SK-N-SH (cell line): ENCODE data around the gene SYT11. TPM values are rescaled to one million over a fixed set of nuclear protein-coding genes. Genes with fewer than 3 reads are reported as not detected.

Experiments used
- CTCF ChIA-PET: fragments of 300-600, 350-600 bp; formaldehyde crosslinking; extraction: SDS; loops from one replicate; lab custom pipeline; 2021; lab: Yijun Ruan, JAX
- POLR2A ChIA-PET: fragments of 350-600 bp; sonication (Branson Sonifier 250); formaldehyde crosslinking; extraction: SDS; loops from one replicate; lab custom pipeline; 2020; ENCODE audit warnings: antibody characterized with exemption, inconsistent platforms; lab: Yijun Ruan, JAX
- DNase-seq: peaks from one replicate; pipeline ENCODE4 v3.0.0; 2012
- H2AFZ ChIP-seq: fragments of 200-600 bp; sonication (generic); 2 replicates; pipeline ENCODE4 v1.8.1; 2016; ENCODE audit warnings: antibody characterized with exemption, mild to moderate bottlenecking, low read depth
- H3F3A ChIP-seq: fragments of 200-600 bp; sonication (generic); replicated peaks from 2 replicates; pipeline ENCODE3; 2016; ENCODE audit warnings: antibody characterized with exemption, mild to moderate bottlenecking; ENCODE audit not compliant: insufficient read depth
- H3K27ac ChIP-seq, 2 experiments: fragments of 200-500 bp in 1 of 2; fragments of 200-600 bp in 1 of 2; sonication (Bioruptor generic) in 1 of 2; sonication (generic), shearing (Covaris generic) in 1 of 2; 2 replicates each; pipeline versions ENCODE4 v1.5.1 to v1.6.1; 2014 to 2016; ENCODE audit warnings: low read depth in 2 of 2, inconsistent platforms in 1 of 2, low read length in 1 of 2, mild to moderate bottlenecking in 1 of 2, mixed read lengths in 1 of 2
- H3K27me3 ChIP-seq: fragments of 200-600 bp; sonication (generic), shearing (Covaris generic); 2 replicates; pipeline ENCODE4 v1.6.1; 2016; ENCODE audit warnings: mixed run types; ENCODE audit not compliant: insufficient read depth
- H3K36me3 ChIP-seq, 2 experiments: fragments of 200-500 bp in 1 of 2; fragments of 200-600 bp in 1 of 2; sonication (Bioruptor generic) in 1 of 2; sonication (generic) in 1 of 2; replicated peaks in 1 of 2; 2 replicates each; pipeline versions ENCODE3 to v1.5.1; 2014 to 2016; ENCODE audit warnings: low read length in 1 of 2, mild to moderate bottlenecking in 1 of 2; ENCODE audit not compliant: insufficient read depth in 2 of 2, control insufficient read depth in 1 of 2
- H3K4me1 ChIP-seq, 2 experiments: fragments of 200-500 bp in 1 of 2; fragments of 200-600 bp in 1 of 2; sonication (Bioruptor generic) in 1 of 2; sonication (generic), shearing (Covaris generic) in 1 of 2; 2 replicates each; pipeline versions ENCODE4 v1.5.1 to v1.6.1; 2014 to 2016; ENCODE audit warnings: low read depth in 1 of 2, low read length in 1 of 2, mixed run types in 1 of 2; ENCODE audit not compliant: insufficient read depth in 2 of 2, control insufficient read depth in 1 of 2
- H3K4me2 ChIP-seq: fragments of 200-600 bp; sonication (generic), shearing (Covaris generic); 2 replicates; pipeline ENCODE4 v1.6.1; 2017; ENCODE audit warnings: mixed run types
- H3K4me3 ChIP-seq, 2 experiments: fragments of 200-500 bp in 1 of 2; fragments of 200-600 bp in 1 of 2; sonication (Bioruptor generic) in 1 of 2; sonication (generic), shearing (Covaris generic) in 1 of 2; 2 replicates each; pipeline versions ENCODE4 v1.5.1 to v1.8.1; 2014 to 2016; ENCODE audit warnings: low read depth in 2 of 2, inconsistent platforms in 1 of 2, low read length in 1 of 2, mild to moderate bottlenecking in 1 of 2, mixed read lengths in 1 of 2, moderate library complexity in 1 of 2
- H3K79me2 ChIP-seq: fragments of 200-600 bp; sonication (generic); 2 replicates; pipeline ENCODE4 v1.8.1; 2017; ENCODE audit warnings: mild to moderate bottlenecking; ENCODE audit not compliant: insufficient read depth
- H3K9ac ChIP-seq: fragments of 200-600 bp; sonication (generic); 2 replicates; pipeline ENCODE4 v1.6.1; 2017; ENCODE audit warnings: mixed run types
- H3K9me2 ChIP-seq: fragments of 200-600 bp; sonication (generic); 2 replicates; pipeline ENCODE4 v1.6.1; 2017; ENCODE audit warnings: mixed run types
- H3K9me3 ChIP-seq: fragments of 200-600 bp; sonication (generic); 2 replicates; pipeline ENCODE4 v1.6.1; 2017; ENCODE audit warnings: mixed run types, mild to moderate bottlenecking, moderate library complexity
- H4K20me1 ChIP-seq: fragments of 200-600 bp; sonication (generic); 2 replicates; pipeline ENCODE4 v1.6.1; 2017; ENCODE audit warnings: mild to moderate bottlenecking, mixed run types; ENCODE audit not compliant: insufficient read depth
- FOSL2 ChIP-seq: IDR thresholded peaks from 2 replicates; pipeline ENCODE4 v1.4.0; 2012; ENCODE audit warnings: low read depth, mild to moderate bottlenecking, moderate library complexity, borderline replicate concordance
- FOXJ3 ChIP-seq: sonication (generic); formaldehyde crosslinking; IDR thresholded peaks from 2 replicates; pipeline ENCODE4 v1.5.1; 2020; ENCODE audit warnings: mild to moderate bottlenecking, missing genetic modification reagents
- FOXM1 ChIP-seq: IDR thresholded peaks from 2 replicates; pipeline ENCODE4 v1.4.0; 2012; ENCODE audit warnings: low read depth, mild to moderate bottlenecking
- IRF3 ChIP-seq: fragments of 150-350 bp; IDR thresholded peaks from 2 replicates; pipeline ENCODE4 v1.6.1; 2016; ENCODE audit warnings: mild to moderate bottlenecking, low read depth, low read length
- MEF2A ChIP-seq: IDR thresholded peaks from 2 replicates; pipeline ENCODE4 v1.4.0; 2012; ENCODE audit warnings: low read depth, borderline replicate concordance
- POLR2AphosphoS5 ChIP-seq: IDR thresholded peaks from 2 replicates; pipeline ENCODE4 v1.6.1; 2012; ENCODE audit warnings: low read depth, low read length
- RAD21 ChIP-seq: IDR thresholded peaks from 2 replicates; pipeline ENCODE4 v1.6.1; 2012; ENCODE audit warnings: mild to moderate bottlenecking, low read length
- RCOR1 ChIP-seq: fragments of 150-350 bp; IDR thresholded peaks from 2 replicates; pipeline ENCODE4 v1.6.1; 2017; ENCODE audit warnings: antibody characterized with exemption, low read length
- RFX5 ChIP-seq: IDR thresholded peaks from 2 replicates; pipeline ENCODE4 v1.6.1; 2012; ENCODE audit warnings: mild to moderate bottlenecking, improper control_type of control experiment, low read length
- RXRA ChIP-seq: IDR thresholded peaks from 2 replicates; pipeline ENCODE4 v1.4.0; 2012; ENCODE audit warnings: low read depth, mild to moderate bottlenecking, borderline replicate concordance
- SMC3 ChIP-seq: IDR thresholded peaks from 2 replicates; pipeline ENCODE4 v1.6.1; 2012; ENCODE audit warnings: low read depth, low read length, improper control_type of control experiment
- USF1 ChIP-seq: IDR thresholded peaks from 2 replicates; pipeline ENCODE4 v1.4.0; 2012; ENCODE audit warnings: low read depth, borderline replicate concordance
- USF2 ChIP-seq: fragments of 150-350 bp; IDR thresholded peaks from 2 replicates; pipeline ENCODE4 v1.6.1; 2017; ENCODE audit warnings: antibody characterized with exemption, low read length, low read depth, borderline replicate concordance
- YY1 ChIP-seq: IDR thresholded peaks from 2 replicates; pipeline ENCODE4 v1.4.0; 2012; ENCODE audit warnings: low read depth, mild to moderate bottlenecking
- WGBS: methylation state at CpG from one replicate; pipeline ENCODE4 v1.1.6; 2017; ENCODE audit warnings: low lambda C conversion rate; 5-methylcytosine and 5-hydroxymethylcytosine counted together
- polyA plus RNA-seq, 3 experiments: library from polyadenylated mRNA; depleted of rRNA; stranded (reverse); fragments of >200 nt; gene quantifications; 2 replicates each; pipeline ENCODE4 v1.2.3, GENCODE V29; 2012

Gene SYT11
- polyA plus RNA-seq, 1 of the 3 experiments (the other 2 are of a cell fraction): 26.7 TPM

DNA sequence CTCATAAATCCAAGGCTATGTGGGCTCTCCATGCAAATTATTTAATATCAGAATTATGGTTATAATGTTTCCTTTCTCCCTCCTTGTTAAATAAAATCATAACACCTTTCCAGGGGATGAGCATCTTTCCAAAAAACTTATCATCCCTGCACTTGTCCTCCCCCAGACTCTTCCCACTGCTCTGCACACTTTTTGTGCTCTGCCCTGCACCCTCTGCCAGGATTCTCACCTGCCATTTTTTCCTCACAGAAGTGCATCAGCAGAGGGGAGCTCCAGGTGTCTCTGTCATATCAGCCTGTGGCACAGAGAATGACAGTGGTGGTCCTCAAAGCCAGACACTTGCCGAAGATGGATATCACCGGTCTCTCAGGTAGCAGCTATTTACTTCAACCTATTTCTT, 20.9 kb downstream of the SYT11 start:
- no peaks in the 10 kb centered on the region for H4K20me1 ChIP-seq
- CTCF ChIA-PET: no interaction called here
- TF ChIP-seq RFX5 (no peak), YY1 (no peak), USF1 (no peak), SMC3 (no peak), RXRA (no peak), RCOR1 (no peak), IRF3 (no peak), RAD21 (no peak), FOSL2 (no peak), MEF2A (no peak)
- TF ChIP-seq, all 33 proteins: peak for 0
- Histone ChIP-seq H3K36me3 (peaks cover 12 to 22% of the 10 kb centered on the region in 2 experiments), H3K27me3 (no peaks in the 10 kb centered on the region), H3K4me3 (no peak overlapping the region), H3K4me1 (peaks cover 0 to 8% of the 10 kb centered on the region in 2 experiments; a peak in 2 of 4 replicates), H3F3A (peaks cover 20% of the 10 kb centered on the region), H3K9ac (no peak overlapping the region), H3K9me3 (no peaks in the 10 kb centered on the region), H3K4me2 (no peak overlapping the region), H3K79me2 (peaks cover 12% of the 10 kb centered on the region), H3K9me2 (no peaks in the 10 kb centered on the region), H3K27ac (no peak overlapping the region), H2AFZ (no peak overlapping the region)
- 100% methylated on average over 2 of the region's 2 CpGs for WGBS
- DNase-seq: no peak
- POLR2A ChIA-PET: no interaction called here

- H3K36me3 ChIP-seq: peaks cover 12 to 22% of the 10 kb centered on the region in 2 experiments
- H3F3A ChIP-seq: peaks cover 27% of the 10 kb centered on the region
- H3K9me3 ChIP-seq: no peaks in the 10 kb centered on the region
- WGBS: 93% methylated on average over 6 of the region's 6 CpGs
- 0 out of 2 replicates have a peak, but pooled peaks cover 6% of the 10 kb centered on the region for H3K79me2 ChIP-seq
- no peak overlapping the region for H3K4me2 ChIP-seq
- H3K27me3 ChIP-seq: no peaks in the 10 kb centered on the region
- ChIA-PET POLR2A (no interaction called here), CTCF (no interaction called here)
- no peak for DNase-seq
- TF ChIP-seq FOXJ3 (CRISPR knock-in tag) (no peak), RAD21 (no peak), FOSL2 (no peak), USF2 (no peak), RXRA (no peak), FOXM1 (no peak), POLR2AphosphoS5 (no peak)
- H3K4me1 ChIP-seq: peaks cover 0 to 8% of the 10 kb centered on the region in 2 experiments; a peak in 2 of 4 replicates
- H3K27ac ChIP-seq: no peak overlapping the region
- H3K9me2 ChIP-seq: no peaks in the 10 kb centered on the region
- H2AFZ ChIP-seq: no peak overlapping the region
- H3K9ac ChIP-seq: no peak overlapping the region
- no peaks in the 10 kb centered on the region for H4K20me1 ChIP-seq
- H3K4me3 ChIP-seq: no peak overlapping the region
These were observed 21.6 kb downstream of the SYT11 start for GRCh38 chr1:155880950-155881349.
